ENCODE results near the gene SH2B3.
"Not testable (repeated sequence)": the region's sequence is repeated elsewhere in the genome, so short reads cannot be mapped to it uniquely, and the experiment has no call there.

SH2B3 gene

GRCh38 chr12:111384596-111384995, 21.1 kb upstream of the SH2B3 start:
- no peak overlapping the region for H3K27ac ChIP-seq
- no peak for DNase-seq (ENCODE audit: low read depth, low spot score)

GRCh38 chr12:111386885-111387284, 18.8 kb upstream of the SH2B3 start:
- no peak for DNase-seq (ENCODE audit: low read depth, low spot score)
- no peak overlapping the region for H3K27ac ChIP-seq

- no peak overlapping the region for H3K27ac ChIP-seq
Measured at GRCh38 chr12:111387747-111388323, 17.9 kb upstream of the SH2B3 start.

GRCh38 chr12:111389635-111390034, 16.1 kb upstream of the SH2B3 start:
- no peak for DNase-seq (ENCODE audit: low read depth, low spot score)
- H3K27ac ChIP-seq = no peak overlapping the region

More at GRCh38 chr12:111387747-111388323, 17.9 kb upstream of the SH2B3 start:
- DNase-seq (ENCODE audit: low read depth, low spot score) = no peak

- DNase-seq (ENCODE audit: low read depth, low spot score) = no peak
- H3K27ac ChIP-seq = no peak overlapping the region
Measured at GRCh38 chr12:111390910-111391309, 14.8 kb upstream of the SH2B3 start.

- no peak overlapping the region for H3K27ac ChIP-seq
- DNase-seq (ENCODE audit: low read depth, low spot score) = no peak
Measured at GRCh38 chr12:111393700-111394300, 11.9 kb upstream of the SH2B3 start.

GRCh38 chr12:111394480-111394879, 11.2 kb upstream of the SH2B3 start:
- no peak for DNase-seq (ENCODE audit: low read depth, low spot score)

GRCh38 chr12:111395336-111396187, 10.2 kb upstream of the SH2B3 start:
- H3K27ac ChIP-seq = no peak overlapping the region
- DNase-seq (ENCODE audit: low read depth, low spot score) = no peak

More at GRCh38 chr12:111394480-111394879, 11.2 kb upstream of the SH2B3 start:
- no peak overlapping the region for H3K27ac ChIP-seq

GRCh38 chr12:111396271-111396670, 9.5 kb upstream of the SH2B3 start:
- not testable (repeated sequence) for H3K27ac ChIP-seq; DNase-seq (ENCODE audit: low read depth, low spot score)

GRCh38 chr12:111396726-111397445, 8.8 kb upstream of the SH2B3 start:
- peak; percentile 5 for DNase-seq (ENCODE audit: low read depth, low spot score)
- peak overlapping the region; percentile 35 for H3K27ac ChIP-seq

GRCh38 chr12:111398530-111398929, 7.2 kb upstream of the SH2B3 start:
- DNase-seq (ENCODE audit: low read depth, low spot score) = no peak
- no peak overlapping the region for H3K27ac ChIP-seq

GRCh38 chr12:111399741-111400404, 5.8 kb upstream of the SH2B3 start:
- DNase-seq (ENCODE audit: low read depth, low spot score); H3K27ac ChIP-seq: not testable (repeated sequence)

- no peak for DNase-seq (ENCODE audit: low read depth, low spot score)
- no peak overlapping the region for H3K27ac ChIP-seq
Measured at GRCh38 chr12:111401167-111401605, 4.5 kb upstream of the SH2B3 start.

GRCh38 chr12:111402490-111402824, 3.3 kb upstream of the SH2B3 start:
- DNase-seq (ENCODE audit: low read depth, low spot score) = not testable (repeated sequence)
- H3K27ac ChIP-seq = peak overlapping the region; percentile 67

- DNase-seq (ENCODE audit: low read depth, low spot score) = no peak
- H3K27ac ChIP-seq = no peak overlapping the region
Measured at GRCh38 chr12:111404362-111405148, 1.2 kb upstream of the SH2B3 start.

GRCh38 chr12:111405149-111405858, 419 bp upstream of the SH2B3 start:
- DNase-seq (ENCODE audit: low read depth, low spot score) = no peak
- peak overlapping the region; percentile 33 for H3K27ac ChIP-seq

- peak overlapping the region; percentile 33 for H3K27ac ChIP-seq
- DNase-seq (ENCODE audit: low read depth, low spot score) = no peak
Measured at GRCh38 chr12:111406474-111407376, 1.0 kb downstream of the SH2B3 start.

Data from epithelial cell of prostate (primary cell).